ENCODE data around the gene SNAPC2. TPM values are rescaled to one million over a fixed set of nuclear protein-coding genes. Genes with fewer than 3 reads are reported as not detected.

The SNAPC2 gene
- total RNA-seq, 1 donor from 2014 or later = 10.8 TPM

- DNase-seq (ENCODE audit: low spot score, unreplicated experiment) = no peak
- H3K27me3 Mint-ChIP-seq = peaks cover 3% of the 10 kb centered on the region
- peaks cover 1% of the 10 kb centered on the region for H3K4me1 Mint-ChIP-seq (ENCODE audit: low read depth)
- no peak overlapping the region for H3K27ac Mint-ChIP-seq
- H3K4me3 Mint-ChIP-seq (ENCODE audit: low read depth) = no peak overlapping the region
- no peaks in the 10 kb centered on the region for H3K36me3 Mint-ChIP-seq (ENCODE audit: insufficient read depth)
- H3K9me3 Mint-ChIP-seq (ENCODE audit: low read depth) = no peaks in the 10 kb centered on the region
- TF ChIP-seq CTCF (IDR thresholded peaks at IDR 0.05; ENCODE audit: unreplicated experiment) = no peak
These were observed 40.9 kb upstream of the SNAPC2 start for GRCh38 chr19:7879111-7879807.

- no peak for TF ChIP-seq CTCF (IDR thresholded peaks at IDR 0.05; ENCODE audit: unreplicated experiment)
- Mint-ChIP-seq H3K36me3 (ENCODE audit: insufficient read depth) (no peaks in the 10 kb centered on the region), H3K9me3 (ENCODE audit: low read depth) (no peaks in the 10 kb centered on the region), H3K27ac (peak overlapping the region; percentile 49), H3K4me3 (ENCODE audit: low read depth) (no peak overlapping the region), H3K4me1 (ENCODE audit: low read depth) (no peaks in the 10 kb centered on the region), H3K27me3 (peaks cover 3% of the 10 kb centered on the region)
- no peak for DNase-seq (ENCODE audit: low spot score, unreplicated experiment)
These were observed 40.3 kb upstream of the SNAPC2 start for GRCh38 chr19:7879836-7880235.

GRCh38 chr19:7881910-7882309, 38.2 kb upstream of the SNAPC2 start:
- Mint-ChIP-seq H3K27ac (no peak overlapping the region), H3K4me3 (ENCODE audit: low read depth) (no peak overlapping the region), H3K36me3 (ENCODE audit: insufficient read depth) (no peaks in the 10 kb centered on the region), H3K9me3 (ENCODE audit: low read depth) (no peaks in the 10 kb centered on the region), H3K4me1 (ENCODE audit: low read depth) (no peaks in the 10 kb centered on the region), H3K27me3 (peaks cover 7% of the 10 kb centered on the region)
- DNase-seq (ENCODE audit: low spot score, unreplicated experiment) = no peak
- TF ChIP-seq CTCF (IDR thresholded peaks at IDR 0.05; ENCODE audit: unreplicated experiment) = no peak

DNA sequence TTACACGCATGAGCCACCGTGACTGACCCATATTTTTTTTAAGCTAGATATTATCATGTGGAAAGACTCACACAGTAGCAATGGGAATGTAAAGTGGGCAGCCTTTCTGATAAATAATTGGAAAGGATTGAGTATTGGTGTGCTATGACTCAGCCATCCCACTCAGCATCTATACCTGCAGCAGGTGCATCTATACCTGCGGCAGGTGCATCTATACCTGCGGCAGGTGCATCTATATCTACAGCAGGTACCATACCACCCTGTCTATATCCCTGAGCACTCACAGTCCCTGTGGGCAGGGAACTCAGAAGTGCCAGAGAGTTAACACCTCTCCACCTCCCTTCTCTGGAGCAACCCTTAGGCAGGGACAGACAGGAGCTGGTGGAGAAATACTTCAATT, 37.0 kb upstream of the SNAPC2 start:
- DNase-seq (ENCODE audit: low spot score, unreplicated experiment) = no peak
- Mint-ChIP-seq H3K27ac (no peak overlapping the region), H3K27me3 (peaks cover 10% of the 10 kb centered on the region), H3K4me1 (ENCODE audit: low read depth) (no peaks in the 10 kb centered on the region), H3K9me3 (ENCODE audit: low read depth) (no peaks in the 10 kb centered on the region), H3K36me3 (ENCODE audit: insufficient read depth) (no peaks in the 10 kb centered on the region), H3K4me3 (ENCODE audit: low read depth) (no peak overlapping the region)
- TF ChIP-seq CTCF (IDR thresholded peaks at IDR 0.05; ENCODE audit: unreplicated experiment) = no peak

DNA sequence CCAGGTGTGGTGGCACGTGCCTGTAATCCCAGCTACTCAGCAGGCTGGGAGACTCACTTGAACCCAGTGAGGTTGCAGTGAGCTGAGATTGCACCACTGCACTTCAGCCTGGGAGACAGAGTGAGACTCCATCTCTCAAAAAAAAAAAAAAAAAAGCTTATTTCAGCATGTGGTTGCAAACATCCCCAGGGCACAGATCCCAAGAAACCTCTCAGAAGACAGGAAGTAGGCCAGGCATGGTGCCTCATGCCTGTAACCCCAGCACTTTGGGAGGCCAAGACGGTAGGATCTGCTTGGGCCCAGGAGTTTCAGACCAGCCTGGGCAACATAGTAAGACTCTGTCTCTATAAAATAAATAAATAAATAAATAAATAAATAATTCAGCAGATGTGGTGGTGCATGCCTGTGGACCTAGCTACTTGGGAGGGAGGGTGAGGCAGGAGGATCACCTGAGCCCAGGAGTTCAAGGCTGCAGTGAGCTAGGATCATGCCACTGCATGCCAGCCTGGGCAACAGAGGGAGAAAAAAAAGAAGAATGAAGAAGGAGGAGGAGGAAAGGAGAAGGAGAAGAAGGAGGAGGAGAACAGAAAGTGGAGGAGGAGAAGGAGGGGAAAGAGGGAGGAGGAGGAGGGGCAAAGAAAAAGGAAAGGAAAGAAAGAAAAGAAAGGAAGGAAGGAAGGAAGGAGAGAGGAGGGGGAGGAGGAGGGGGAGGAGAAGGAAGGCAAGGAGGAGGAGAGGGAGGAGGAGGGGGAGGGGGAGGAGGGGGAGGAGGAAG, 36.2 kb upstream of the SNAPC2 start:
- no peak for TF ChIP-seq CTCF (IDR thresholded peaks at IDR 0.05; ENCODE audit: unreplicated experiment)
- H3K27ac Mint-ChIP-seq = no peak overlapping the region
- H3K9me3 Mint-ChIP-seq (ENCODE audit: low read depth) = no peaks in the 10 kb centered on the region
- DNase-seq (ENCODE audit: low spot score, unreplicated experiment) = no peak
- peaks cover 14% of the 10 kb centered on the region for H3K27me3 Mint-ChIP-seq
- H3K4me1 Mint-ChIP-seq (ENCODE audit: low read depth) = no peaks in the 10 kb centered on the region
- no peaks in the 10 kb centered on the region for H3K36me3 Mint-ChIP-seq (ENCODE audit: insufficient read depth)
- no peak overlapping the region for H3K4me3 Mint-ChIP-seq (ENCODE audit: low read depth)

All from progenitor cell of endocrine pancreas (in vitro differentiated cells).